Spleen (tissue), 11 donors: ENCODE measurements around the gene CHD2. TPM values are rescaled to one million over a fixed set of nuclear protein-coding genes. Genes with fewer than 3 reads are reported as not detected.
A peak's percentile ranks its signal among the peaks of the same experiment; 100 is the strongest.
"Not testable (repeated sequence)": the region's sequence is repeated elsewhere in the genome, so short reads cannot be mapped to it uniquely, and the experiment has no call there.

Experiments used
- DNase-seq: peaks from one replicate; pipeline ENCODE4 v3.0.0-alpha.2; 2020
- H3K27ac ChIP-seq, 8 donors: fragments of 200-600 bp; sonication (generic) in 7 of 8; 1 replicate in 4 of 8; 2 replicates in 4 of 8; pipeline versions ENCODE4 v1.5.0 to v1.8.0; 2016 to 2021; ENCODE audit warnings: inconsistent platforms in 4 of 8, mild to moderate bottlenecking in 4 of 8, moderate library complexity in 1 of 8
- H3K27me3 ChIP-seq, 7 donors: fragments of 200-600 bp; sonication (generic) in 6 of 7; replicated peaks in 1 of 7; 1 replicate in 4 of 7; 2 replicates in 3 of 7; pipeline versions ENCODE4 v1.5.0 to v1.8.0; 2016 to 2021; ENCODE audit warnings: inconsistent platforms in 3 of 7, mild to moderate bottlenecking in 1 of 7
- H3K36me3 ChIP-seq, 6 donors: fragments of 200-600 bp; sonication (generic) in 5 of 6; 1 replicate in 4 of 6; 2 replicates in 2 of 6; pipeline versions ENCODE4 v1.5.0 to v1.8.0; 2016 to 2021; ENCODE audit warnings: inconsistent platforms in 2 of 6
- H3K4me1 ChIP-seq, 6 donors: fragments of 200-600 bp; sonication (generic) in 5 of 6; 1 replicate in 3 of 6; 2 replicates in 3 of 6; pipeline versions ENCODE4 v1.5.0 to v1.8.0; 2016 to 2021; ENCODE audit warnings: inconsistent platforms in 3 of 6
- H3K4me3 ChIP-seq, 8 donors: fragments of 200-600 bp; sonication (generic) in 7 of 8; 1 replicate in 4 of 8; 2 replicates in 4 of 8; pipeline versions ENCODE4 v1.5.0 to v1.8.0; 2016 to 2021; ENCODE audit warnings: inconsistent platforms in 4 of 8, mild to moderate bottlenecking in 4 of 8, moderate library complexity in 2 of 8
- H3K9me3 ChIP-seq, 8 donors: fragments of 200-600 bp; sonication (generic) in 7 of 8; 1 replicate in 4 of 8; 2 replicates in 4 of 8; pipeline versions ENCODE4 v1.5.0 to v1.8.0; 2016 to 2021; ENCODE audit warnings: inconsistent platforms in 4 of 8
- POLR2A ChIP-seq, 3 donors: fragments of 450-650 bp; IDR thresholded peaks; one replicate each; pipeline ENCODE4 v1.5.1; 2017; ENCODE audit warnings: antibody characterized with exemption in 3 of 3, mild to moderate bottlenecking in 1 of 3
- POLR2AphosphoS5 ChIP-seq, 3 donors: sonication (generic); formaldehyde crosslinking; IDR thresholded peaks; one replicate each; pipeline ENCODE4 v1.5.1; 2017; ENCODE audit warnings: antibody characterized with exemption in 3 of 3
- WGBS, 5 donors: extraction: QIAGEN DNeasy Blood & Tissue Kit in 3 of 5; methylation state at CpG; one replicate each; pipeline versions ENCODE4 v1.1.5 to v1.1.7; 2013 to 2018; 5-methylcytosine and 5-hydroxymethylcytosine counted together
- intact Hi-C: fragments of 100-400 bp; cut with DNase I; formaldehyde crosslinking; loops from one replicate; pipeline ENCODE4 v1.15.0; 2023; ENCODE audit warnings: low total_unique reads
- polyA plus RNA-seq, 3 donors: library from polyadenylated mRNA; stranded (reverse); fragments of 200-250 nt; gene quantifications; one replicate each; pipeline ENCODE4 v1.2.1, GENCODE V29; 2013
- total RNA-seq, 7 donors: library from RNA; depleted of rRNA in 3 of 7; stranded (reverse); fragments of >200 nt in 3 of 7; fragmentation: NEBNext Ultra II Directional in 4 of 7; extraction: Animal tissue kit (Norgen Biotek cat#: 25700) in 4 of 7; gene quantifications; one replicate each; pipeline versions ENCODE4 v1.1.0 to v1.2.1, GENCODE V29; 2016 to 2021
- TF ChIP-seq, protein P1 (sequence below), 11 experiments: fragments of 200-600 bp in 7 of 11; fragments of 450-650 bp in 4 of 11; sonication (generic) in 4 of 11; IDR thresholded peaks in 8 of 11; conservative IDR thresholded peaks in 3 of 11; 1 replicate in 7 of 11; 2 replicates in 4 of 11; pipeline versions ENCODE4 v1.4.0 to v1.8.0; 2016 to 2021; ENCODE audit warnings: antibody characterized with exemption in 11 of 11, inconsistent platforms in 4 of 11, mild to moderate bottlenecking in 1 of 11
- donor health status: healthy with polysubstance abuse.
- donor health status: DM: no; HTN: no; CAD: no; lungs with moderate emphysema.
- donor health status: DM: no; HTN: no; CAD: no.
- donor health status: Bipolar disorder and iron deficiency.
- donor health status: healthy.
- donor health status: DM: no; HTN: no; CAD: no.
- donor health status: DM: yes; HTN: yes; CAD: no.

The CHD2 gene
- total and polyA plus RNA-seq, 10 donors: 37.3 to 232 (median 170) TPM

GRCh38 chr15:93035953-93036810, 136.1 kb downstream of the CHD2 start:
- Histone ChIP-seq H3K36me3 (no peaks in the 10 kb centered on the region), H3K4me1 (peaks cover 0 to 39% (median 10%) of the 10 kb centered on the region in 6 donors), H3K9me3 (no peaks in the 10 kb centered on the region), H3K4me3 (peak overlapping the region in 1 of 8 donors; percentile 30), H3K27ac (peak overlapping the region in 2 of 8 donors; percentile 45 to 75), H3K27me3 (peaks cover 0 to 11% (median 0%) of the 10 kb centered on the region in 7 donors)
- WGBS, 5 donors: 29 to 49% (median 46%) methylated on average over 26 to 32 of the region's 32 CpGs
- intact Hi-C loops: loop anchor here (10.0 kb wide), 1 partner anchor 1089 kb away; no protein-coding TSS in a partner anchor
- TF ChIP-seq POLR2AphosphoS5 (IDR thresholded peaks at IDR 0.05): no peak
- TF ChIP-seq, protein P1, sequence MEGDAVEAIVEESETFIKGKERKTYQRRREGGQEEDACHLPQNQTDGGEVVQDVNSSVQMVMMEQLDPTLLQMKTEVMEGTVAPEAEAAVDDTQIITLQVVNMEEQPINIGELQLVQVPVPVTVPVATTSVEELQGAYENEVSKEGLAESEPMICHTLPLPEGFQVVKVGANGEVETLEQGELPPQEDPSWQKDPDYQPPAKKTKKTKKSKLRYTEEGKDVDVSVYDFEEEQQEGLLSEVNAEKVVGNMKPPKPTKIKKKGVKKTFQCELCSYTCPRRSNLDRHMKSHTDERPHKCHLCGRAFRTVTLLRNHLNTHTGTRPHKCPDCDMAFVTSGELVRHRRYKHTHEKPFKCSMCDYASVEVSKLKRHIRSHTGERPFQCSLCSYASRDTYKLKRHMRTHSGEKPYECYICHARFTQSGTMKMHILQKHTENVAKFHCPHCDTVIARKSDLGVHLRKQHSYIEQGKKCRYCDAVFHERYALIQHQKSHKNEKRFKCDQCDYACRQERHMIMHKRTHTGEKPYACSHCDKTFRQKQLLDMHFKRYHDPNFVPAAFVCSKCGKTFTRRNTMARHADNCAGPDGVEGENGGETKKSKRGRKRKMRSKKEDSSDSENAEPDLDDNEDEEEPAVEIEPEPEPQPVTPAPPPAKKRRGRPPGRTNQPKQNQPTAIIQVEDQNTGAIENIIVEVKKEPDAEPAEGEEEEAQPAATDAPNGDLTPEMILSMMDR (IDR thresholded peaks at IDR 0.05 in 8 of 11, conservative IDR thresholded peaks at IDR 0.05 in 3 of 11): peak in 10 of 11 experiments; percentile 29 to 66 (median 54)
- peak; percentile 84 for DNase-seq

GRCh38 chr15:93036951-93037819, 137.1 kb downstream of the CHD2 start:
- Histone ChIP-seq H3K27ac (peak overlapping the region in 2 of 8 donors; percentile 45 to 75), H3K36me3 (no peaks in the 10 kb centered on the region), H3K4me3 (no peak overlapping the region), H3K27me3 (peaks cover 0 to 9% (median 0%) of the 10 kb centered on the region in 7 donors), H3K9me3 (no peaks in the 10 kb centered on the region), H3K4me1 (peaks cover 0 to 39% (median 10%) of the 10 kb centered on the region in 6 donors)
- TF ChIP-seq POLR2A (IDR thresholded peaks at IDR 0.05): no peak
- peak in 1 of 3 donors; percentile 56 for TF ChIP-seq POLR2AphosphoS5 (IDR thresholded peaks at IDR 0.05)
- peak; percentile 85 for DNase-seq
- 62 to 80% (median 68%) methylated on average over 25 to 29 of the region's 29 CpGs for WGBS, 5 donors
- intact Hi-C loops: loop anchor here (10.0 kb wide), 1 partner anchor 1088 kb away; no protein-coding TSS in a partner anchor

DNA sequence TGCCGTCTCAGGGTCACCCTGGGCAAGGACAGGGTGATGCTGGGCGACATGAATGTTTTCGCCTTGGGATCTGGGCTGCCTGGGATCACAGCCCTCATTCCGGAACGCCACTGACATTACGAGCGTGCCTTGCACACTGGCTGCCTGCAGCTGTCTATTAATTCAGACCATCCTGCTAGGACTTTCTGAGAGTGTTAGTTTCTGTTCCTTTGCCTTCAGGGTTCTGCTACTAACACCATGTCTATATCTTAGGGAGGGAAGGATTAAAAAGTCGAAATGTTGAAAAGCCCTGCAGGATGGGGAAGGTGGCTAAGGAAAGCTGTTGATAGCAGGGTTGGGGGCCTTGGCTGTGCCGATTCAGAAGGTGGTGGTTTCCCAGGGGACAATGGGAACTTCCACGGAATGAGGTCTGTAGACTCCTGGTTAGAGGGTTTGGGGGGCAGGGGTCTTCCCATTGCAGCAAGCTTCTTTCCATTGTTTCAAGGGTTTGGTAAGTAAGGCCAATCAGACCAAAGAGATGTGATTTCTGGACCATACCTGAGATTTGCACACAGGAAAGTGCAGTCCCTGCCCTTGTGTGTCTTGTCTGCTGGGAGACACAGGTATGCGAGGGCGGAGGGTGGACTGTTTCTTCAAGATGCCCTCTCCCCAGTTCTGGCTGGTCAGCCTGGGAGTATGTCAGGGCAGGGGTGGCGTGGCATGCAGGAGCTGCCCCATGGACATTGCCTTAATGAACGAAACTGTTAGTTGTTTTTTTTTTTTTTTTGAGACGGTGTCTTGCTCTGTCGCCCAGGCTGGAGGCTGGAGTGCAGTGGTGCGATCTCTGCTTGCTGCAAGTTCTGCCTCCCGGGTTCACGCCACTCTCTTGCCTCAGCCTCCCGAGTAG, 137.9 kb downstream of the CHD2 start:
- WGBS, 5 donors: 81 to 90% (median 86%) methylated on average over 19 to 20 of the region's 20 CpGs
- peaks cover 0 to 9% (median 0%) of the 10 kb centered on the region in 7 donors for H3K27me3 ChIP-seq

DNA sequence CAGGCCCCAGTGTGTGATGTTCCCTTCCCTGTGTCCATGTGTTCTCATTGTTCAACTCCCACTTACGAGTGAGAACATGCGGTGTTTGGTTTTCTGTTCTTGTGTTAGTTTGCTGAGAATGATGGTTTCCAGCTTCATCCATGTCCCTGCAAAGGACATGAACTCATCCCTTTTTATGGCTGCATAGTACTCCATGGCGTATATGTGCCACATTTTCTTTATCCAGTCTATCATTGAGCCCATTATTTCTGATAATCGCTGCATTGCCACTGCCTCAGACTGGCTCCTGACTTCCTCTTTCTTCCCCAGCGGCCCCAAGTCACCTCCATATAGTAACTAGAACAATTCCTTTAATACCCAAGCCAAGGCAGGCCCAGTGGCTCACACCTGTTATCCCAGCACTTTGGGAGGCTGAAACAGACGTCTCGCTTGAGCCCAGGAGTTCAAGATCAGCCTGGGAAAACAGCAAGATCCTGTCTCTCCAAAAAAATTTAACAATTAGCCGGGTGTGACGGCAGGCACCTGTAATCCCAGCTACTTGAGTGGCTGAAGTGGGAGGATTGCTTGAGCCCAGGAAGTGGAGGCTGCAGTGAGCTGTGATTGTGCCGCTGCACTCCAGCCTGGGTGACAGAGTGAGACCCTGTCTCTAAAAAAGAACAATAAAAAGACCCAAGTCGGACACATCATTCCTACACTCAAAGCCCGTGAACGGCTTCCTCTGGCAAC, 139.6 kb downstream of the CHD2 start:
- peak overlapping the region in 1 of 8 donors; percentile 57 for H3K27ac ChIP-seq
- not testable (repeated sequence) for H3K36me3 ChIP-seq, H3K9me3 ChIP-seq, H3K27me3 ChIP-seq, H3K4me3 ChIP-seq
- intact Hi-C loops: loop anchor here (10.0 kb wide), 1 partner anchor 1085 kb away; no protein-coding TSS in a partner anchor
- peaks cover 0 to 39% (median 10%) of the 10 kb centered on the region in 6 donors for H3K4me1 ChIP-seq
- WGBS, 5 donors: 83 to 88% (median 85%) methylated on average over 13 of the region's 13 CpGs
- DNase-seq: peak; percentile 18

More for the DNA sequence above, 137.9 kb downstream of the CHD2 start:
- Histone ChIP-seq H3K36me3 (no peaks in the 10 kb centered on the region), H3K9me3 (no peaks in the 10 kb centered on the region), H3K4me3 (no peak overlapping the region), H3K27ac (peak overlapping the region in 2 of 8 donors; percentile 45 to 75), H3K4me1 (peaks cover 0 to 39% (median 10%) of the 10 kb centered on the region in 6 donors)
- TF ChIP-seq, protein P1 (IDR thresholded peaks at IDR 0.05 in 8 of 11, conservative IDR thresholded peaks at IDR 0.05 in 3 of 11): no peak
- TF ChIP-seq POLR2A (IDR thresholded peaks at IDR 0.05) (no peak), POLR2AphosphoS5 (IDR thresholded peaks at IDR 0.05) (no peak)
- intact Hi-C loops: loop anchor here (10.0 kb wide), 1 partner anchor 1087 kb away; no protein-coding TSS in a partner anchor
- peak; percentile 32 for DNase-seq
